ENCODE data around the gene SORL1. TPM values are rescaled to one million over a fixed set of nuclear protein-coding genes. Genes with fewer than 3 reads are reported as not detected.

The SORL1 gene
- total and polyA plus RNA-seq, 2 of the 13 experiments (the other 11 are each of a cell fraction or from before 2014, with no cell fraction given) = 21.3 to 148 TPM

GRCh38 chr11:121553806-121554205 is 101.7 kb downstream of the SORL1 start (continued):
- peak; percentile 69; the same call in 1 of the 2 replicates for TF ChIP-seq ESRRA (CRISPR knock-in tag; IDR thresholded peaks at IDR 0.05; ENCODE audit: low read depth)
- TF ChIP-seq ZBTB34 (CRISPR knock-in tag; IDR thresholded peaks at IDR 0.05) = no peak
- no peak; the same call in 1 of the 2 replicates for TF ChIP-seq SMAD9 (CRISPR knock-in tag; IDR thresholded peaks at IDR 0.05)
- TF ChIP-seq NKX3-1 (CRISPR knock-in tag; IDR thresholded peaks at IDR 0.05) = no peak
- TF ChIP-seq SALL1 (CRISPR knock-in tag; IDR thresholded peaks at IDR 0.05) = peak; percentile 98
- TF ChIP-seq HMGXB4 (CRISPR knock-in tag; IDR thresholded peaks at IDR 0.05; ENCODE audit: borderline replicate concordance in 1 of 2, low read depth in 1 of 2) = no peak; a peak in 1 of 4 replicates
- TF ChIP-seq ZFP62 (CRISPR knock-in tag; IDR thresholded peaks at IDR 0.05) = no peak
- no peak for TF ChIP-seq PRPF4 (IDR thresholded peaks at IDR 0.05; ENCODE audit: low read depth, low read length, poor library complexity, severe bottlenecking)
- TF ChIP-seq NFYC (CRISPR knock-in tag; IDR thresholded peaks at IDR 0.05) = 0 out of 2 replicates have a peak, but pooled peaks have one; percentile 22
- peak; percentile 54 for TF ChIP-seq MNT (IDR thresholded peaks at IDR 0.05)
- no peak for TF ChIP-seq TMF1 (CRISPR knock-in tag; IDR thresholded peaks at IDR 0.05; ENCODE audit: low read depth)
- peak; percentile 66; the same call in 1 of the 2 replicates for TF ChIP-seq HMG20A (CRISPR knock-in tag; IDR thresholded peaks at IDR 0.05; ENCODE audit: borderline replicate concordance)
- TF ChIP-seq TRIM22 (IDR thresholded peaks at IDR 0.05) = no peak
- no peak; the same call in 1 of the 2 replicates for TF ChIP-seq ZNF710 (CRISPR knock-in tag; IDR thresholded peaks at IDR 0.05; ENCODE audit: borderline replicate concordance)
- TF ChIP-seq ZNF335 (CRISPR knock-in tag; IDR thresholded peaks at IDR 0.05) = no peak
- TF ChIP-seq ZKSCAN1 (IDR thresholded peaks at IDR 0.05; ENCODE audit: low read length) = peak; percentile 95
- TF ChIP-seq IRF1 (CRISPR knock-in tag; IDR thresholded peaks at IDR 0.05; ENCODE audit: low read depth) = no peak
- no peak for TF ChIP-seq POLR2AphosphoS2 (IDR thresholded peaks at IDR 0.05; ENCODE audit: low read depth, low read length)
- TF ChIP-seq ZBTB33 (CRISPR knock-in tag; IDR thresholded peaks at IDR 0.05) = peak; percentile 81

Data from HepG2 (cell line).